ENCODE data around the gene RAPGEF1.

Gene RAPGEF1

DNA sequence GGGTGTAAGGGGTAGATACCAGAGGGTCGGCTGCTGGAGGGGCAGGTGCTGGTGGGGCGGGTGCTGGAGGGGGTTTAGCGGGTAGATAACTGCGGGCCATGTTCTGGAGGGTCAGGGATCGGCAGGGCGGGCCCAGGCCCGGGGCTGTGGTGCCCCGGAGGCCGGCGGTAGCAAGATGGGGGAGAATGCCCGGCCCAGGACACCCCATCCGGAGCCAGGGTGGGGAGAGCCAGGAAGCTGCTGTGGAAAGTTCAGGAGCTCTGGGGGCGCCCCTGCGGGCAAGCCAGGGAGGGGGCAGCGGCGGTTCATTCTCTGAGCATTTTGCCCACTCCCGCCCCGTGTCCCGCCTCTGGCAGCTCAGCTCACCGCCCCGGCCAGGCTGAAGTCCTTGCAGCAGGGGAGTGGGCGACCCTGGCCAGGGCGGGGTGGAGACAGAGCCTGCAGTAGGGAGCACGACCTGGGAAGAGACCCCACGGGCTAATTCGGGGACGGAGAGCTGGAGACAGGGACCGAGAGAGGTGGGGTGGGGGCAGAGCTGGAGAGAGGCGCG, 194.0 kb downstream of the RAPGEF1 start:
- TF ChIP-seq SIN3A (IDR thresholded peaks at IDR 0.05; ENCODE audit: borderline replicate concordance, insufficient read depth, low read length) (no peak), TAF1 (IDR thresholded peaks at IDR 0.05; ENCODE audit: borderline replicate concordance, insufficient read depth, low read length) (no peak), REST (IDR thresholded peaks at IDR 0.05; ENCODE audit: insufficient read depth in 1 of 2, low read depth in 2 of 2, low read length in 2 of 2) (no peak), POLR2AphosphoS5 (IDR thresholded peaks at IDR 0.05; ENCODE audit: low read depth, low read length) (no peak), FOXP2 (optimal IDR thresholded peaks at IDR 0.05; ENCODE audit: borderline replicate concordance, extremely low read depth, extremely low read length, insufficient read depth) (no peak)

- TF ChIP-seq FOXP2 (optimal IDR thresholded peaks at IDR 0.05; ENCODE audit: borderline replicate concordance, extremely low read depth, extremely low read length, insufficient read depth), result no peak
Observed at GRCh38 chr9:131545003-131545785, 194.7 kb downstream of the RAPGEF1 start, which contains the start of gene PRRT1B. TSS of gene PRRT1B (plus strand) at chr9:131545523. CDS start at chr9:131545616, 93 bp downstream.

DNA sequence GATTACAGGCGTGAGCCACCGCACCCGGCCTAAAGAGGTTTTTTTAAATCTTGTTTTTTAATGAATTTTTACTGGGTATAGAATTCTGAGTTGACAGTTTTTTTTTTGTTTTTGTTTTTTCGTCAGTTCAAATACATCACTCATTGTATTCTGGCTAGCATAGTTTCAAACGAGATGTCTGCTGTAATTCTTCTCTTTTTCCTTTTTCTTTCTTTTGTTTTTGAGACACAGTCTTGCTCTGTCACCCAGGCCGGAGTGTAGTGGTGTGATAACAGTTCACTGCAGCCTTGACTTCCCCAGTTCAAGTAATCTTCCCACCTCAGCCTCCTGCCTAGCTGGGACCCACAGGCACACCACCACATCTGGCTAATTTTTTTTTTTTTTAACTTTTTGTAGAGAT, 196.7 kb downstream of the RAPGEF1 start:
- TF ChIP-seq POLR2AphosphoS5 (IDR thresholded peaks at IDR 0.05; ENCODE audit: low read depth, low read length) (no peak), REST (IDR thresholded peaks at IDR 0.05; ENCODE audit: insufficient read depth in 1 of 2, low read depth in 2 of 2, low read length in 2 of 2) (no peak), FOXP2 (optimal IDR thresholded peaks at IDR 0.05; ENCODE audit: borderline replicate concordance, extremely low read depth, extremely low read length, insufficient read depth) (no peak), TAF1 (IDR thresholded peaks at IDR 0.05; ENCODE audit: borderline replicate concordance, insufficient read depth, low read length) (no peak), SIN3A (IDR thresholded peaks at IDR 0.05; ENCODE audit: borderline replicate concordance, insufficient read depth, low read length) (no peak)

GRCh38 chr9:131539223-131539923, 200.5 kb downstream of the RAPGEF1 start:
- TF ChIP-seq FOXP2 (optimal IDR thresholded peaks at IDR 0.05; ENCODE audit: borderline replicate concordance, extremely low read depth, extremely low read length, insufficient read depth), result no peak
- TF ChIP-seq REST (IDR thresholded peaks at IDR 0.05; ENCODE audit: insufficient read depth in 1 of 2, low read depth in 2 of 2, low read length in 2 of 2), result no peak
- TF ChIP-seq TAF1 (IDR thresholded peaks at IDR 0.05; ENCODE audit: borderline replicate concordance, insufficient read depth, low read length), result no peak

- no peak for TF ChIP-seq REST (IDR thresholded peaks at IDR 0.05; ENCODE audit: insufficient read depth in 1 of 2, low read depth in 2 of 2, low read length in 2 of 2)
- no peak for TF ChIP-seq POLR2AphosphoS5 (IDR thresholded peaks at IDR 0.05; ENCODE audit: low read depth, low read length)
Observed at GRCh38 chr9:131537946-131538345, 201.9 kb downstream of the RAPGEF1 start.
